CD14-positive monocyte (primary cell): ENCODE measurements around the gene NFIC. TPM values are rescaled to one million over a fixed set of nuclear protein-coding genes. Genes with fewer than 3 reads are reported as not detected.
"Not testable (repeated sequence)": the region's sequence is repeated elsewhere in the genome, so short reads cannot be mapped to it uniquely, and the experiment has no call there.

Experiments
- DNase-seq, 3 donors: peaks; one replicate each; pipeline ENCODE4 v3.0.0-alpha.2; 2011 to 2022
- H2AFZ ChIP-seq: 2 replicates; pipeline ENCODE4 v1.6.0; 2012; ENCODE audit warnings: mild to moderate bottlenecking, low read depth, low read length, inconsistent platforms; ENCODE audit not compliant: insufficient read depth, poor library complexity, severe bottlenecking
- H3K27ac ChIP-seq, 2 donors: 1 replicate in 1 of 2; 2 replicates in 1 of 2; pipeline ENCODE4 v1.5.1; 2012 to 2013; ENCODE audit warnings: low read length in 2 of 2, control low read depth in 1 of 2, inconsistent platforms in 1 of 2, low read depth in 1 of 2, mild to moderate bottlenecking in 1 of 2
- H3K27me3 ChIP-seq, 2 donors: one replicate each; pipeline versions ENCODE4 v1.6.0 to v1.6.1; 2011 to 2013; ENCODE audit warnings: low read length in 2 of 2; ENCODE audit not compliant: control insufficient read depth in 2 of 2, insufficient read depth in 2 of 2
- H3K36me3 ChIP-seq, 2 donors: replicated peaks in 1 of 2; 1 replicate in 1 of 2; 2 replicates in 1 of 2; pipeline versions ENCODE4 v1.5.1 to v1.6.1; 2012 to 2013; ENCODE audit warnings: low read length in 2 of 2, control low read depth in 1 of 2, inconsistent platforms in 1 of 2, mild to moderate bottlenecking in 1 of 2; ENCODE audit not compliant: insufficient read depth in 2 of 2, control insufficient read depth in 1 of 2
- H3K4me1 ChIP-seq, 2 donors: 1 replicate in 1 of 2; 2 replicates in 1 of 2; pipeline versions ENCODE4 v1.5.1 to v1.6.1; 2012 to 2013; ENCODE audit warnings: low read length in 2 of 2, control low read depth in 1 of 2, inconsistent platforms in 1 of 2, mild to moderate bottlenecking in 1 of 2, moderate library complexity in 1 of 2; ENCODE audit not compliant: insufficient read depth in 2 of 2, control insufficient read depth in 1 of 2
- H3K4me2 ChIP-seq: replicated peaks from 2 replicates; pipeline ENCODE3; 2012; ENCODE audit warnings: low read length, moderate library complexity, mild to moderate bottlenecking; ENCODE audit not compliant: poor library complexity, severe bottlenecking; ENCODE audit errors: extremely low read depth
- H3K4me3 ChIP-seq, 3 experiments: fragments of 200-600 bp in 1 of 3; sonication (generic) in 1 of 3; replicated peaks in 1 of 3; 1 replicate in 2 of 3; 2 replicates in 1 of 3; pipeline ENCODE4 v1.5.1; 2011 to 2013; ENCODE audit warnings: low read length in 3 of 3, mild to moderate bottlenecking in 3 of 3, control low read depth in 2 of 3, low read depth in 2 of 3, inconsistent platforms in 1 of 3, moderate library complexity in 1 of 3
- H3K79me2 ChIP-seq: 2 replicates; pipeline ENCODE4 v1.6.0; 2012; ENCODE audit warnings: mild to moderate bottlenecking, control low read depth, inconsistent platforms, low read length, moderate library complexity; ENCODE audit not compliant: insufficient read depth
- H3K9ac ChIP-seq: 2 replicates; pipeline ENCODE4 v1.6.0; 2017; ENCODE audit warnings: low read length, mild to moderate bottlenecking; ENCODE audit not compliant: insufficient read depth, poor library complexity, severe bottlenecking
- H3K9me3 ChIP-seq, 2 donors: replicated peaks in 1 of 2; 1 replicate in 1 of 2; 2 replicates in 1 of 2; pipeline versions ENCODE4 v1.5.1 to v1.6.1; 2012 to 2013; ENCODE audit warnings: low read length in 2 of 2, control low read depth in 1 of 2; ENCODE audit not compliant: control insufficient read depth in 1 of 2, insufficient read depth in 1 of 2
- H4K20me1 ChIP-seq: 2 replicates; pipeline ENCODE4 v1.6.0; 2012; ENCODE audit warnings: mild to moderate bottlenecking, low read length, control low read depth, moderate library complexity; ENCODE audit not compliant: insufficient read depth
- H3K27ac Mint-ChIP-seq, 7 donors: one replicate each; pipeline ENCODE4 v1.8.0; 2020; ENCODE audit warnings: mild to moderate bottlenecking in 7 of 7, mixed read lengths in 7 of 7, moderate library complexity in 6 of 7, inconsistent platforms in 2 of 7
- H3K27me3 Mint-ChIP-seq, 3 donors: one replicate each; pipeline ENCODE4 v1.8.0; 2021 to 2022; ENCODE audit warnings: low read depth in 3 of 3, mild to moderate bottlenecking in 3 of 3, mixed read lengths in 3 of 3, moderate library complexity in 3 of 3, inconsistent platforms in 1 of 3
- H3K36me3 Mint-ChIP-seq, 2 donors: one replicate each; pipeline ENCODE4 v1.8.0; 2020; ENCODE audit warnings: mixed read lengths in 2 of 2, inconsistent platforms in 1 of 2, mild to moderate bottlenecking in 1 of 2
- H3K4me1 Mint-ChIP-seq: one replicate; pipeline ENCODE4 v1.8.0; 2020; ENCODE audit warnings: mild to moderate bottlenecking, mixed read lengths
- H3K4me3 Mint-ChIP-seq, 2 donors: one replicate each; pipeline ENCODE4 v1.8.0; 2020; ENCODE audit warnings: mild to moderate bottlenecking in 2 of 2, mixed read lengths in 2 of 2, moderate library complexity in 1 of 2
- H3K9me3 Mint-ChIP-seq, 7 donors: one replicate each; pipeline ENCODE4 v1.8.0; 2020 to 2022; ENCODE audit warnings: mixed read lengths in 7 of 7, mild to moderate bottlenecking in 6 of 7, moderate library complexity in 6 of 7, inconsistent platforms in 2 of 7
- WGBS: methylation state at CpG from one replicate; pipeline ENCODE4 v1.1.5; 2013; ENCODE audit warnings: missing lambda C conversion rate; ENCODE audit not compliant: insufficient coverage; 5-methylcytosine and 5-hydroxymethylcytosine counted together
- intact Hi-C, 2 donors: fragments of 100-400 bp; cut with micrococcal nuclease; formaldehyde crosslinking; loops; one replicate each; pipeline versions ENCODE4 v1.15.0 to v1.15.1; 2023
- polyA plus RNA-seq, 3 donors: library from polyadenylated mRNA; depleted of rRNA in 1 of 3; unstranded in 2 of 3; stranded (reverse) in 1 of 3; fragments of 300-500 nt in 2 of 3; fragments of >200 nt in 1 of 3; fragmentation: Illumina TruSeq in 2 of 3; gene quantifications; 1 replicate in 2 of 3; 2 replicates in 1 of 3; pipeline ENCODE4 v1.2.3, GENCODE V29; 2012 to 2021
- TF ChIP-seq, protein P1 (sequence below): fragments of 200-600 bp; IDR thresholded peaks from one replicate; pipeline ENCODE4 v1.8.0; 2022; ENCODE audit warnings: antibody characterized with exemption, mild to moderate bottlenecking

The NFIC gene
- polyA plus RNA-seq, 3 donors, result 7.0 to 13.8 (median 11.5) TPM

GRCh38 chr19:3389876-3390371 lies 23.5 kb downstream of the NFIC start:
- Histone ChIP-seq H3K9me3 (no peaks in the 10 kb centered on the region), H3K27ac (no peak overlapping the region), H3K36me3 (peaks cover 17 to 27% of the 10 kb centered on the region in 2 donors), H4K20me1 (peaks cover 99% of the 10 kb centered on the region), H3K4me2 (no peak overlapping the region), H3K9ac (no peak overlapping the region), H3K4me3 (no peak overlapping the region), H3K79me2 (peaks cover 100% of the 10 kb centered on the region), H3K27me3 (no peaks in the 10 kb centered on the region), H2AFZ (no peak overlapping the region), H3K4me1 (peaks cover under 1 to 4% of the 10 kb centered on the region in 2 donors)
- Mint-ChIP-seq H3K4me1 (peaks cover 13% of the 10 kb centered on the region), H3K9me3 (peaks cover 0 to 3% (median 0%) of the 10 kb centered on the region in 7 donors), H3K4me3 (no peak overlapping the region), H3K27ac (peak overlapping the region in 4 of 7 donors; percentile 22 to 87 (median 60)), H3K36me3 (peaks cover 15 to 64% of the 10 kb centered on the region in 2 donors), H3K27me3 (no peaks in the 10 kb centered on the region)
- whole genome bisulfite sequencing, result 78% methylated on average over 9 of the region's 17 CpGs
- TF ChIP-seq, protein P1, sequence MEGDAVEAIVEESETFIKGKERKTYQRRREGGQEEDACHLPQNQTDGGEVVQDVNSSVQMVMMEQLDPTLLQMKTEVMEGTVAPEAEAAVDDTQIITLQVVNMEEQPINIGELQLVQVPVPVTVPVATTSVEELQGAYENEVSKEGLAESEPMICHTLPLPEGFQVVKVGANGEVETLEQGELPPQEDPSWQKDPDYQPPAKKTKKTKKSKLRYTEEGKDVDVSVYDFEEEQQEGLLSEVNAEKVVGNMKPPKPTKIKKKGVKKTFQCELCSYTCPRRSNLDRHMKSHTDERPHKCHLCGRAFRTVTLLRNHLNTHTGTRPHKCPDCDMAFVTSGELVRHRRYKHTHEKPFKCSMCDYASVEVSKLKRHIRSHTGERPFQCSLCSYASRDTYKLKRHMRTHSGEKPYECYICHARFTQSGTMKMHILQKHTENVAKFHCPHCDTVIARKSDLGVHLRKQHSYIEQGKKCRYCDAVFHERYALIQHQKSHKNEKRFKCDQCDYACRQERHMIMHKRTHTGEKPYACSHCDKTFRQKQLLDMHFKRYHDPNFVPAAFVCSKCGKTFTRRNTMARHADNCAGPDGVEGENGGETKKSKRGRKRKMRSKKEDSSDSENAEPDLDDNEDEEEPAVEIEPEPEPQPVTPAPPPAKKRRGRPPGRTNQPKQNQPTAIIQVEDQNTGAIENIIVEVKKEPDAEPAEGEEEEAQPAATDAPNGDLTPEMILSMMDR, result no peak
- intact Hi-C loops, result no loop called here
- no peak for DNase-seq

GRCh38 chr19:3391911-3392310 lies 25.5 kb downstream of the NFIC start:
- H3K27me3 ChIP-seq, H3K27ac ChIP-seq, H3K9ac ChIP-seq, H3K4me2 ChIP-seq, H3K4me1 ChIP-seq, intact Hi-C loops, H3K9me3 Mint-ChIP-seq, H2AFZ ChIP-seq, H3K27me3 Mint-ChIP-seq, H3K4me1 Mint-ChIP-seq, DNase-seq, H3K9me3 ChIP-seq, H3K27ac Mint-ChIP-seq, H3K4me3 Mint-ChIP-seq, H3K4me3 ChIP-seq: not testable (repeated sequence)
- peaks cover 14 to 22% of the 10 kb centered on the region in 2 donors for H3K36me3 ChIP-seq
- peaks cover 99% of the 10 kb centered on the region for H4K20me1 ChIP-seq
- peaks cover 19 to 61% of the 10 kb centered on the region in 2 donors for H3K36me3 Mint-ChIP-seq
- peaks cover 100% of the 10 kb centered on the region for H3K79me2 ChIP-seq
- WGBS, result no CpG with 5 or more reads among the region's 9 CpGs
